OCI-M2 (cell line): Measurements from ENCODE around the gene PLEKHB2.
"Not testable (repeated sequence)": the region's sequence is repeated elsewhere in the genome, so short reads cannot be mapped to it uniquely, and the experiment has no call there.

Experiments
- DNase-seq: peaks from one replicate; lab custom pipeline; 2025; ENCODE audit not compliant: unreplicated experiment; lab: John Stamatoyannopoulos, UW

PLEKHB2 gene

GRCh38 chr2:131093696-131094462, 11.3 kb upstream of the PLEKHB2 start:
- no peak for DNase-seq

GRCh38 chr2:131094463-131095281, 10.5 kb upstream of the PLEKHB2 start:
- no peak for DNase-seq

DNA sequence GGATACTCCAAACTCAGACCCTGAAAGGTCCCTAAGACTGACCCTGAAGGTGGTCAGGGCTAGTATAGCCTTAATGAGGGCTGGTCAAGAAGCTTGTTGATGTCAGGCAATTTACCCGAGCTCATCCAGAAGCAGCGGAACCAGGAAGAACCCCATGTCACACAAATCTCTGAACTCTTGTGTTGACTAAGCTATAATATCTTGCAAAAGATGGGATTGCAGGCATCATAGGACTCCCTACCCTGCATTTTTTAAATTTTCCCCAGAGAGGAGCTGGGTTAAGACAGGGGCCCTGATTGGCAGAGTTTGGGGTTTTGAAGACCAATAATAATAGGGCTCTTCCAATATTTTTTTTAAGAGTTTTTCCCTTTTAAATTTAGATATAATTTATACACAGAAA, 2.0 kb upstream of the PLEKHB2 start:
- no peak for DNase-seq

DNA sequence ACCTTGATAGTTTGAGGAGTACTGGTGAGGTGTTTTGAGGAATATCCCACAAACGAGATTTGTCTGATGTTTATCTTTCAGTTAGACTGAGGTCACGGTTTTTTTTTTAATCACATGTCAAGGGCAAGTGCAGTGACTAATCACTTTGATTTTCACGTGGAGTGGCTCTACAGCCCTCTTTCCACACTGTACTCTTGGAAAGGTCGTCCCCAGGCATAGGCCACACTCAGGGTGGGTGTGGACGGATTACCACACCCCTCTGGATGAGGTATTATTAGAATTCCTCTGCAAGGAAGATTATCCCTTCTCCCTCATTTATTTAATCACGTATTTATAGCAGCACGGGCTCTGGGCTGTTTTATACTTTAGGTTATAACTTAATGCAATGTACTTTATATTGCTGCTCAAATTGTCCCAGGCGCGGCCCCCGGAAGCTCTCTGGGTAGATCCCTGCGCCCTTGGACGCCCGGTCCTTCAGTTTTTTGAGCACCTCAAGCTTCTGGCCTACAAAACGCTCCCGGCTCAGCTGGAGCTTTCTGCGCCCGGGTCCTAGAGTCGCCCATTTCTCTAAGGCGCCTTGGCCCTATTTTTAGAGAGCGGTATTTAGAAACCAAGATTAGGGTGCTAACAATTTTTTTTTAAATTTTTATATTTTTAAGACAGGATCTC, 515 bp upstream of the PLEKHB2 start:
- no peak for DNase-seq

DNA sequence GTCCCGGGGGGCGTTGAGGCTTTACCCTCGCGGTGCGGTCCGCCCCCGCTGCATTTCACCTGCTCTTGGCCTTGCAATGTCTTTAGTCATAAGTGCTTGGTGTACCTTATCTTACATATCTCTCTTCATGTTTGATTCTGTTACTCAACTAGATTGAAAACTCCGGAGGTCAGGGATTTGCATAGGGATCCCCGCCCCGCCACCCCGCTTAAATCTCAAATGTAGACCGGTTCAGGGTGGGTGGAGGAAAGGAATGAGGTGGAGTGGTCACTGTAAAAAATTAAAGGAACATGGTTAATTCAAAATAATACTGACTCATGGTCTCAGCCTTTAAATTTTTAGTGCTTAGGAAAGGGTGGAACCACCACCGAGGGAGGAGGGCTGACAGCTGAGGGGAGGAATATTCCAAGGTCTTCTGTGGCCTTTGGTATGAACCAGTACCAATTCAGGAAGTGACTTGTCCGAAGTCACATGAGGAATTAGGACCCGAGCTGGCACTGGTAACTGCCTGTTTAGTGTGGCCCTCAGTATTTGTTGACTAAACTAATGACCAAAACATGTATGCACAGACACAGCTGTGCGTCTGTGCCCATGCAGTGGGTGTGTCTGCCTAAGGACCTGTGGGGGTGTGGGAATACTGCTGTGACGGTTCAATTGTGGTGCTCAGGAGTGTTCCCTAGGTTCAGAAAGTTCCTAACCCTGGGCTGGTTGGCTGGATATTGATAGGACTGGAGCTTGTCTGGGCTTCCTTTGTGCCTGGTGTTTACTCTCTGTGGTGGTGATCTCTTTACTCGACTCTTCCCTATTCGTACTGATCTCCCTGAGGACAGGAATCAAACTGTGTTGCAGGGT, 1.0 kb downstream of the PLEKHB2 start:
- no peak for DNase-seq

GRCh38 chr2:131112529-131112928, 7.4 kb downstream of the PLEKHB2 start:
- no peak for DNase-seq

GRCh38 chr2:131113566-131114227, 8.6 kb downstream of the PLEKHB2 start:
- no peak for DNase-seq

- not testable (repeated sequence) for DNase-seq
Measured at GRCh38 chr2:131114950-131115349, 9.8 kb downstream of the PLEKHB2 start.

DNA sequence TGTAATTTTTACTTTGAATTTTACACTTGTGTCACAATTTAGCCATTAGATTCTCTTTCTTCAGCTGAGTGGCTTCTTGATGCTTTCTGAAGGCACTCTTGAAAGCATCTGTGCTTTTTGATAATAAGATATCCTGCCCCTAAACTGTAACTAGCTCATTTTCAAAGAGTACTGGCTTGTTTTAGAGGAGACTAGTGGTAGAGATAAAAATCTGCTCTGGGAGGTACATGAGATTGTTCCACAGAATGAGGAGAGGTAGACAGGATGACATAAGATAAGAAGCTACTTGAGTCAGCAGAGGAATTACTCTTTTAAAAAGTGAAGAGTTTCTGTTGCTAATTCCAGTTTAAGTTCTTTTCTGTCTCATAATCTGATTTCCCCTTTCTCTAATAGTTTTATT, 10.6 kb downstream of the PLEKHB2 start:
- DNase-seq, result no peak

- no peak for DNase-seq
Measured at GRCh38 chr2:131120815-131121317, 15.7 kb downstream of the PLEKHB2 start.

- DNase-seq, result no peak
Measured at GRCh38 chr2:131121464-131121863, 16.3 kb downstream of the PLEKHB2 start.

DNA sequence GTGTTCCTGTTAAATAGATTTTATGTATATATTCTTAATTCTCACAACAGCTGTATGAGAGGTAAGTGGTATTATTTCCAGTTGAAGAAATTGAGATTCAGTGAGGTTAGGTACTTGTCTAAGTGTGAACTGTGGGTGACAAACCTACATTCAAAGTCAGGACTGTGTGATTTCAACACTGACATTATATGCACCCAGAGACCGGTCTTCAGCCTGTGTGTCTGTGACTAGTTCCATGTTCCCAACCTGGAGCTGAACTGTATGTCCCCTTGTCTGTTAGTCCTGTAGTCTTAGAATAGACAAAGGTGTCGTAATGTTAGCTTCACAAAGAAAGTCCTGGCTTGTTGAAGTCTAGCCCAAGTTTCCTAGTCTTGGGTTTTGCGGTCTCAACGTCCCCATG, 17.4 kb downstream of the PLEKHB2 start:
- no peak for DNase-seq

- no peak for DNase-seq
Measured at GRCh38 chr2:131123192-131123591, 18.1 kb downstream of the PLEKHB2 start.

DNA sequence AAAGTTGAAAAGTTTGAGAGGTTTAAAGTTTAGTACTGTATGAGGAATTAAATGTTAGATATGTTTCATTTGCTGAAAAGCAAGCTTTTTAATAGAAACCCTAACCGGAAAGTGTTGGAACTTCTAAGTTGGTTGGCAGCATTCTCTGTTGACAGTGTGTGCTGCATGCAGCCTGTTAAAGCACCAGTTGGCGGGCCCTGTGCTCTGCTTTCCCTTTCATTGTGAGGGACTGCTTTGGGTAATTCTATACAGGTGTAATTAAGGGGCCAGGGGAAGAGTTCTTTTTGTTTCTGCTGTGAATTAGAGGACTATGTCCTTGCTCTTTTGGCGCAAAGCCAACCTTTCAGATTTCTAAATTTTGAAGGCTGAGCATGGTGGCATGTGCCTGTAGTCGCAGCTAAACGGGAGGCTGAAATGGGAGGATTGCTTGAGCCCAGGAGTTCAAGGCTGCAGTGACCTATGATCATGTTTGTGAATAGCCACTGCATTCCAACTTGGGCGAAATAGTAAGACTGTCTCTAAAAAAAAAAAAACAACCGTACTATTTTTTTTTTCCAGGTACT, 20.1 kb downstream of the PLEKHB2 start:
- DNase-seq, result no peak

GRCh38 chr2:131126436-131126835, 21.3 kb downstream of the PLEKHB2 start:
- DNase-seq, result no peak

GRCh38 chr2:131127076-131127475, 21.9 kb downstream of the PLEKHB2 start:
- no peak for DNase-seq

- DNase-seq, result no peak
Measured at GRCh38 chr2:131127981-131128380, 22.8 kb downstream of the PLEKHB2 start.

GRCh38 chr2:131130298-131130596, 25.1 kb downstream of the PLEKHB2 start:
- DNase-seq, result no peak

- no peak for DNase-seq
Measured at GRCh38 chr2:131132729-131133128, 27.6 kb downstream of the PLEKHB2 start.

DNA sequence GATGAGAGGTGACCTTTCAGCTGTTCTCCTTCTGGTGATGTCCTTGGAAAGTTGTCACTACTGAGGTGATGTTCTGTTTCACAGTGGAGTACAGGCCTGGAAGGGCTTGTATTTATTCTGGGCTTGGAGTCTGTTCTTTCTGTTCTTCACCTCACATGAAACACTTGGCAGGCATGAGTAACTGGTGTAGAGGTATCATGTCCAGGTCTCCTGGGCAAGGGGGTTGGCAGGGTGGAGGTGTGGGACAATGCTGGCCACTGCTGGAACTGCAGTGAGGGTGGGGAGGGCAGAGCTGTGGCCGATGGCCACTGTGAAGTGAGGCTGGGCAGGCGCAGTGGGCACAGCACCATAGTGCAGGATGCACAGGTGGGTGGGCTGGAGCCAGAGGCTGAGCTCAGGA, 35.4 kb downstream of the PLEKHB2 start:
- DNase-seq, result no peak
